ENCODE data around the gene SLC49A3.
"Not testable (repeated sequence)": the region's sequence is repeated elsewhere in the genome, so short reads cannot be mapped to it uniquely, and the experiment has no call there.

Gene SLC49A3

GRCh38 chr4:721261-722168 is 32.6 kb upstream of the SLC49A3 start:
- DNase-seq: no peak

DNA sequence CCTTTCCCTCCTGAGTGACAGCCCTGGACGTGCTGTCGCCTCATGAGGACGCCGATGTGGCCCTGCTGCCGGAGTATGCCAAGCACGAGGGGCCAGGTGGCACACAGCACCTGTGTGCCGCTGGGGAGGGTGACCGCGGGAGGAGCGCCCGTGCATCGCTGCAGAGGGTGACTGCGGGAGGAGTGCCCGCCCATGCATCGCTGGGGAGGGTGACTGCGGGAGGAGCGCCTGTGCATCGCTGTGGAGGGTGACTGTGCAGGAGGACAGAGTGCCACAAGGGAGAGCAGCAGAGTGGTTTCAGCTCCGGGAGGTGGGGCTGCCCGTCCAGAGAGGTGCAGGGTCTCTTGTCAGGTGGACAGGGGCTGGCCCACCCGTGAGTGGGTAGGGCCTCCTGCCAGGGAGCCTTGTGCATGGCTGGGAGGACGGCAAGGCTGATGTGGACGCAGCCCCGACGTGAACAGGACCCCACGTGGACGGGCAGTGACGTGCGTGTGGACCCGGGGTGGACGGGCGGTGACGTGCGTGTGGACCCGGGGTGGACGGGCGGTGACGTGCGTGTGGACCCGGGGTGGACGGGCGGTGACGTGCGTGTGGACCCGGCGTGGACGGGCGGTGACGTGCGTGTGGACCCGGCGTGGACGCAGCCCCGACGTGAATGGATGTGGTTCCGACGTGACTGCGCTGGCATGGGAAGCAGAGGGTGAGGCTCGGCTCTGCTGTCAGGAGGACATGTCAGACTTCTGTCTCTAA is 31.3 kb upstream of the SLC49A3 start:
- DNase-seq: no peak

- DNase-seq: no peak
These were observed 29.5 kb upstream of the SLC49A3 start for GRCh38 chr4:718460-718859.

DNA sequence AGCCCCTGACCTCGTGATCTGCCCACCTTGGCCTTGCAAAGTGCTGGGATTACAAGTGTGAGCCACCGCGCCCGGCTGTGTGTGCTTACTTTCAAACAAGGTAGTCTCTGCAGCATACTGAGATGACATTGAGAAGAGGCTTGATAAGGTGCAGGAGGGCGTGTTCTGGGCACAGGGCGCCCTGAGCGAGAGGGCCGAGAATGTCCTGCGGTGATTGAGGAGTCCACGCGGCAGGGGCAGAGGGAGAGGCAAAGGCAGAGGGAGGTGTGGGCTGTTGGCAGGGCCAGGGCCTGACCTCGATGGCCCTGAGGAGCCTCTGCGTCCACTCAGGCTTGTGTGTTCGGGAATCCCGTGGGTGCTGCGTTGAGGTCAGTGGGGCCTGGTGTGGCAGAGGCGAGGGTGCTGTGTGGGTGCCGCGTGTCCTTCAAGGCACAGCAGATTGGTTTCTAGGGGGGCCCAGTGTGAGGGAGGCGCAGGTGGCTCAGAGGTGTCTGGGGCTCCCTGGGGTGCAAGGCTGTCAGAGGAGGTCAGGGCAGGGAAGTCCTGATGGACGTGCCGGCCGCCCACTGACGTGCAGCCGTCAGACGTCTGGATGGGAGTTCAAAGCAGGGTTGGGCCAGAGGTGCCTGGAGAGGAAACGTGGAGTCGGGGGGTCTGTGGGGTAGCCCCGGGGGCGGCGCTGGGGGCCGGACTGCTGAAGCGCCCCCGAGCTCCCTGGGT is 28.8 kb upstream of the SLC49A3 start:
- no peak for DNase-seq

- DNase-seq: no peak
These were observed 25.1 kb upstream of the SLC49A3 start for GRCh38 chr4:714087-714486.

DNA sequence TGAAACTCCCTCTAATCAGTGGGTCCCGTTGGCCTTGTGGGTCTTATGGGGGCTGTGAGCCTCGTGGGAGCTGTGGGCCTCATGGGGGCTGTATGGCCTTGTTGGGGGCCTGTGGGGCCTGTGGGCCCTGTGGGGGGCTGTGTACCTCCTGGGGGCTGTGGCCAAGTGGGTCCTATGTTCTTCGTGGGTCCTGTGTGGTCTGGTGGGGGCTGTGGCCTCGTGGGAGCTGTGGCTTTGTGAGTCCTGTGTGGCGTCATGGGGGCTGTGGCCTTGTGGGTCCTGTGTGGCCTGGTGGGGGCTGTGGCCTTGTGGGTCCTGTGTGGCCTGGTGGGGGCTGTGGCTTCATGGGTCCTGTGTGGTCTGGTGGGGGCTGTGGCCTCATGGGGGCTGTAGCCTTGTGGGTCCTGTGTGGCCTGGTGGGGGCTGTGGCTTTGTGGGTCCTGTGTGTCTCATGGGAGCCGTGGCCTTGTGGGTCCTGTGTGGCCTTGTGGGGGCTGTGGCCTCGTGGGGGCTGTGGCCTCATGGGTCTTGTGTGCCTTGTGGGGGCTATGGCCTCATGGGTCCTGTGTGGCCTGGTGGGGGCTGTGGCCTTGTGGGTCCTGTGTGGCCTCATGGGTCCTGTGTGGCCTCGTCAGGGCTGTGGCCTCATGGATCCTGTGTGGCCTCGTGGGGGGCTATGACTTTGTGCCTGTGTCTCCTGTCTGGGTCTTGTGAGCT is 24.1 kb upstream of the SLC49A3 start:
- DNase-seq: no peak

GRCh38 chr4:712093-712492 is 23.1 kb upstream of the SLC49A3 start:
- no peak for DNase-seq

DNA sequence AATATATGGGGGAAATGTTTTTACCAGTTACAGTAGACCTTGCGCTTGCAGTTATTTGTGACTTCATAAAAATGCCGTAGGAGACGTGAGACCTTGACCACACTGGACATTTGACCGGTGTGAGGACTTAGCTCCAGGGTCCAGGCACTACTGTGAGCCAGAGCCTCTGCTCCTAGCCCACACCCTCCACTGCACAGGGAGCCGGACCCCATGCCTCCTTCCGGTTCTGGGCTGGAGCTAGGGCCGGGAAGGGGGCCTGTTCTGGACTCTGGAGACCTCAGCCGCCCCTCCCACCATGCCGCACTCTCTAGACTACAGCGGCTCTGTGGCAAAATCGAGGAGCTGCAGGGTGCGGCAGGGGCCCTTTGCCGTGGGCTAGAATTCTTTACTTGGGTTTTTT is 22.0 kb upstream of the SLC49A3 start:
- DNase-seq: no peak

DNA sequence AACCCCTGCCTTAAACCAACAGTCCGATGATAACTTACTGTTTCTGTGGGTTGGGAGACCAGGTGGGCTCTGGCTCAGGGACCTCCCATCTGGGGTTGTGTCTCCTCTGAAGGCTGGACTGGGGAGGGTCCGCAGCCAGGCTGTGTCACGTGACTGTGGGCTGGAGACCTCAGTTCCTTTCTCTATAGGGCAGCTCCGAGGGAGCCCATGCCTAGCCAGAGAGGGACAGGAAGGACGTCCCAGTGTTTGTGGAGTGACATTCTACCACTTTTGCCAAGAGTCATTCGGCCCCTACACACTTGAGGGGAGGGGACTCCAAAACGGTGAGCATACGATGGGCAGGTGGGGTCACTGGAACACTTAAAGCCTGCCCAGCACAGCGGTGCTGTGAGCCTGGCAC is 21.2 kb upstream of the SLC49A3 start:
- no peak for DNase-seq

GRCh38 chr4:709348-709747 is 20.4 kb upstream of the SLC49A3 start:
- DNase-seq: no peak

GRCh38 chr4:708631-708933 is 19.6 kb upstream of the SLC49A3 start:
- DNase-seq: no peak

GRCh38 chr4:707929-708630 is 19.1 kb upstream of the SLC49A3 start:
- no peak for DNase-seq

DNA sequence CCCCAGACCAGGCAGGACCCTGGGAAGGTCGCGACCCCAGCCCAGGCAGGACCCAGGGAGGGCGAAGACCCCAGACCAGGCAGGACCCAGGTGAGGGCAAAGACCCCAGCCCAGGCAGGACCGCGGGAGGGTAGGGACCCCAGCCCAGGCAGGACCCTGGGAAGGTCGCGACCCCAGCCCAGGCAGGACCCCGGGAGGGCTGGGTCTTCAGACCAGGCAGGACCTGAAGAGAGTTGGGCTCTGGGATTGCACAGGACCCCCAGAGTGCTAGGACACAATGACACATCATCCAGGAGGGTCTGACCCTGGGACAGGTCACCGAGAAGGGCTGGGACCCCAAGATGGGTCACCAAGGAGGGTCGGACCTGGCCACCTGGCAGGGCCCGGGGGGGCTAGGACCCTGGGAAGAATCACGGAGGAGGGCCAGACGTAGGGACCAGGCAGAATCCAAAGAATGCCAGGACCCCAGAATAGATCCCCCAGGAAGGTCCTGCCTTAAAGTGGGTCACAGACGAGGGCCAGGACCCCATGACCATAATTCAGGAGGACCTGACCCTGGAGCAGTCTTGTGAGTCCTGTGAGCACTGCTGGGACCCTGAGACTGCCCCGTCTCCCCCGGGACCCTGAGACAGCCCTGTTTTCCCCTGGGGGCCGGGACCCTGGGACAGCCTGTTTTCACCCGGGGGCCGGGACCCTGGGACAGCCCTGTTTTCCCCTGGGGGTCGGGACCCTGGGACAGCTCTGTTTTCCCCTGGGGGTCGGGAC is 18.1 kb upstream of the SLC49A3 start:
- no peak for DNase-seq

GRCh38 chr4:706083-706633 is 17.2 kb upstream of the SLC49A3 start:
- DNase-seq: not testable (repeated sequence)

DNA sequence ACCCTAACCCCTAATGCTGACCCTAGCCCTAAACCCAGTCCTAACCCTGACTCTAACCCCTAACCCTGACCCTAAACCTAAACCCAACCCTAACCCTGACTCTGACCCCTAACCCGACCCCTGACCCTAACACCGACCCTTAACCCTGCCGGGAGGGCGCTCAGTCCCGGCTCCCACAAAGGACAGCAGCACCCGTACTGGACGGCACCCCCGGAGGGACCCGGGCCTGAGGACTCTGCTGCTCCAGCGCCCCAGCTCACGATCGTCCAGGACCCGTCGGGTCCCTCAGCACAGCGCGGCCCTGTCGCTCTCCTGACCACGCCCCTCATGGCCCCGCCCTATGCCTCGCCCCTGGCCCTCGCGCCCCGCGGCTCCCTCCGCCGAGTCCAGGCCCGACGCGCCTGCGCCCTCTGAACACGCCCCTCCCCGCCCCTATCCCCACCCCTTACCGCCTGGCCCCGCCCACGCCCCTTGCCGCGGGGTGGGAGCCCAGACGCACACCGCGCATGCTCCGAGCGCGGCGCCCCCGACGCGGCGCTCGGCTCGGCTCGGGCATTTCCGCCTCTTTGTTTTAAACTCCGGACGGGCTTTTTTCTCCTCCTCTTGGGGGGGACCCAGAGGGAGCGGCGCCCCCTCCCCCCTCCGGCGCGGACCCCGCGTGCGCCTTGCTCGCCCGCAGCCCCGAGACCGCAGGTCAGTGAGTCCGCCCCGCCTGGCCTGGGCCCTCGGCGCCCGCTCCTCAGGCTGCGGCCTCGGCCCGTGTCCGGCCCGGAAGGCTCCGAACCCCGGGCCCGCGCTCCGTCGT is 16.5 kb upstream of the SLC49A3 start, which contains the start of gene PCGF3:
TSS of gene PCGF3 (plus strand) at position 555 of the 805 bp plus-strand sequence. CDS start 27,849 bp downstream, outside the sequence.
- DNase-seq: peak; percentile 95 to 97

DNA sequence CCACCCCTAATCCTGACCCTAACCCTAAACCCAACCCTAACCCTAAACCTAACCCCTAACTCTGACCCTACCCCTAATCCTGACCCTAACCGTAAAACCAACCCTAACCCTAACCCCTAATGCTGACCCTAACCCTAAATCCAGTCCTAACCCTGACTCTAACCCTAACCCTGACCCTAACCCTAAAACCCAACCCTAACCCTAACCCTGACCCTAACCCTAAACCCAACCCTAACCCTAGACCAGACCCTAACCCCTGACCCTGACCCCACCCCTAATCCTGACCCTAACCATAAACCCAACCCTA is 16.0 kb upstream of the SLC49A3 start:
- no peak for DNase-seq

DNA sequence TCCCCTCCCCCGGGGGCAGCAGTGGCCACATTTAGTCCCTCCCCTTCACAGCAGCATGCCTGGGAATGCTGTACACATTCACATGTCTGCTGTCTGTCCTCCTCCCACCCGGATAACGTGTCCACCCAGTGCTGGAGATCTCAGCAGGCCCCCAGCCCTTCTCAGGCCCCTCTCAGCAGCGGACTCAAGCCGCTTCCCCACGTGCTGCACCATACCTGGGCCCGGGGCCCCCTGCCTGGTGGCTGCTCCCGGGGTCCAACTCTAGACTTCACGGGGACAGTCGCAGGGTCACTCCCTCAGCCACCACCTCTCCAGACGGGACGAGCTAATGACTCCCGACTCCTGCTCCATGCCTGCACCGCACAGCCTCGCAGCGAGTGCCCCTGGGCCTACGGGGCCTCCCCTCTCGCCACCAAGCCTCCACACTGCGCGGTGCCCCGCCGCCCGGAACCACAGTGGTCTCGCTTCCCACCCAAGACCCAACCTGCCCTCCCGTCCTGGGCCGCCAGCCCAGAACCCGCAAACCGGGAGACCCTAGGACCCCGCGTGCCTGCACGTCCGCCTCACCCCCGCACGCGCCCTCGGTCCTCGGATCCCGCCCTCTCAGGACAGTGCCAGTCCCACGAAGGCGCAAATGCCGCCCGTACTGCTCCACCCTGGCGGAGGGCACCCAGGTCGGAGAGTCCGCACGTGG is 15.4 kb upstream of the SLC49A3 start:
- DNase-seq: no peak

DNA sequence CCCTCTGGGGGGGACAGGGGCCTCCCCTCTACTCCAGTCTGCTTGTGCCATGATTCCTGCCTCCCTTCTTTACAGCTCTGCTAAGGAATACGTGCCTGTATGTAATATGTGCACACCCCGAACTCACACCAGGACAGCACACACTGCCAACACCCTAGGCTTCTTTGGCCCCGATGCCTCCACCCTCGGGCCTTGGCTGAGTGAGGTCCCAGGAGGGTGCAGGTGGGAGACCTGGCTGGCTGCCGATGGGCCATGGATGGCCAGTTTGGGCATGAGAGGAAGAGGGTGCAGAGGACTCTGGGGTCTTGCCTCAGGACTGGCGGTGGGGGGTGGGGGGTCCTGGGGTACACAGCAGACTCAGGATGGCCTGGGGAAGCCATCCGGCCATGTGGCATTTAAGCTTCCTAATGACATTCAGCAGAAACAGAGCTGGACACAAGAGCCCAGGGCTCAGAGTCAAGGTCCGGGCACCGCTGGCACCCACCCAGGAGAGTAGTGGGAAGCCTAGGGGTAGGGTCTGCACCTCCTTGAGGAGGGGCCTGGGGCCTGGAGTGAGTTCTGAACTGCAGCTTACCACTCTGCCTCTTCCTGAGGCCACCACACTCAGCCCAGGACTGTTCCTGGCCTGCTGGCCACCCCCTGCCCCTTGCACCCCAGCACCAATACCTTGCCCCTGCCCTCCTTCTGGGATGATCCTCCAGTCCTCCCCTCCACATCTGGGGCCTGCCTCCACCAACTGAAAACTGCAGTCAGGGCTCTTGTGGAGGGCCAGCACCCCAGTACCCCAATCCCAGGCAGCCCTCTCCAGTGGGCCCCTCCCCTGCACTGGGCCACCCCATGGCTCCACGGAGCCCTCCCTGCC is 14.6 kb upstream of the SLC49A3 start:
- DNase-seq: no peak

- DNase-seq: no peak
These were observed 13.7 kb upstream of the SLC49A3 start for GRCh38 chr4:702618-703048.
